B cell (primary cell): ENCODE measurements around the gene PEX14.

Source experiments
- CTCF ChIP-seq: fragments of 200-600 bp; IDR thresholded peaks from one replicate; pipeline ENCODE4 v1.8.0; 2022; ENCODE audit warnings: antibody characterized with exemption, mild to moderate bottlenecking
- EZH2 ChIP-seq: IDR thresholded peaks from 2 replicates; pipeline ENCODE4 v1.6.1; 2012; ENCODE audit warnings: borderline replicate concordance, low read depth, mild to moderate bottlenecking, moderate library complexity, low read length; ENCODE audit not compliant: insufficient read depth, poor library complexity, severe bottlenecking

GRCh38 chr1:10665930-10666850, 191.4 kb downstream of the PEX14 start:
- TF ChIP-seq CTCF (no peak), EZH2 (no peak)
